Vagina (tissue), 2 donors: ENCODE measurements around the gene ITGA11. TPM values are rescaled to one million over a fixed set of nuclear protein-coding genes. Genes with fewer than 3 reads are reported as not detected.

Source experiments
- DNase-seq, 2 donors: peaks; one replicate each; pipeline ENCODE4 v3.0.0-alpha.2; 2017; ENCODE audit errors: extremely low spot score in 2 of 2
- H3K27ac ChIP-seq: fragments of 200-600 bp; sonication (generic); one replicate; pipeline ENCODE4 v1.5.1; 2019
- H3K27me3 ChIP-seq: fragments of 200-600 bp; sonication (generic); one replicate; pipeline ENCODE4 v1.5.1; 2019
- H3K36me3 ChIP-seq, 2 donors: fragments of 200-600 bp; sonication (generic); one replicate each; pipeline ENCODE4 v1.5.1; 2017 to 2019
- H3K4me1 ChIP-seq: fragments of 200-600 bp; sonication (generic); one replicate; pipeline ENCODE4 v1.5.1; 2019
- H3K4me3 ChIP-seq, 2 donors: fragments of 200-600 bp; sonication (generic); 1 replicate in 1 of 2; 2 replicates in 1 of 2; pipeline ENCODE4 v1.5.1; 2016 to 2019
- H3K9me3 ChIP-seq: fragments of 200-600 bp; sonication (generic); one replicate; pipeline ENCODE4 v1.5.1; 2019
- POLR2A ChIP-seq, 2 donors: fragments of 450-650 bp; IDR thresholded peaks; one replicate each; pipeline ENCODE4 v1.6.1; 2017; ENCODE audit warnings: antibody characterized with exemption in 2 of 2, mild to moderate bottlenecking in 2 of 2, moderate library complexity in 2 of 2
- POLR2AphosphoS5 ChIP-seq, 2 donors: sonication (generic); formaldehyde crosslinking; IDR thresholded peaks; one replicate each; pipeline ENCODE4 v1.9.0; 2017; ENCODE audit warnings: antibody characterized with exemption in 2 of 2, mild to moderate bottlenecking in 2 of 2, low read depth in 1 of 2; ENCODE audit not compliant: insufficient read depth in 1 of 2
- intact Hi-C: fragments of 100-400 bp; cut with DNase I; formaldehyde crosslinking; loops from one replicate; pipeline ENCODE4 v1.15.1; 2023
- total RNA-seq: library from RNA; depleted of rRNA; stranded (reverse); fragments of >200 nt; gene quantifications from one replicate; pipeline ENCODE4 v1.2.3, GENCODE V29; 2016
- TF ChIP-seq, protein P1 (sequence below), 3 experiments: fragments of 450-650 bp in 2 of 3; fragments of 200-600 bp in 1 of 3; sonication (generic) in 1 of 3; IDR thresholded peaks; one replicate each; pipeline ENCODE4 v1.5.1; 2017 to 2019; ENCODE audit warnings: antibody characterized with exemption in 3 of 3, mild to moderate bottlenecking in 2 of 3, moderate library complexity in 2 of 3

ITGA11 gene
- total RNA-seq, 1 donor from 2014 or later, result 15.5 TPM

DNA sequence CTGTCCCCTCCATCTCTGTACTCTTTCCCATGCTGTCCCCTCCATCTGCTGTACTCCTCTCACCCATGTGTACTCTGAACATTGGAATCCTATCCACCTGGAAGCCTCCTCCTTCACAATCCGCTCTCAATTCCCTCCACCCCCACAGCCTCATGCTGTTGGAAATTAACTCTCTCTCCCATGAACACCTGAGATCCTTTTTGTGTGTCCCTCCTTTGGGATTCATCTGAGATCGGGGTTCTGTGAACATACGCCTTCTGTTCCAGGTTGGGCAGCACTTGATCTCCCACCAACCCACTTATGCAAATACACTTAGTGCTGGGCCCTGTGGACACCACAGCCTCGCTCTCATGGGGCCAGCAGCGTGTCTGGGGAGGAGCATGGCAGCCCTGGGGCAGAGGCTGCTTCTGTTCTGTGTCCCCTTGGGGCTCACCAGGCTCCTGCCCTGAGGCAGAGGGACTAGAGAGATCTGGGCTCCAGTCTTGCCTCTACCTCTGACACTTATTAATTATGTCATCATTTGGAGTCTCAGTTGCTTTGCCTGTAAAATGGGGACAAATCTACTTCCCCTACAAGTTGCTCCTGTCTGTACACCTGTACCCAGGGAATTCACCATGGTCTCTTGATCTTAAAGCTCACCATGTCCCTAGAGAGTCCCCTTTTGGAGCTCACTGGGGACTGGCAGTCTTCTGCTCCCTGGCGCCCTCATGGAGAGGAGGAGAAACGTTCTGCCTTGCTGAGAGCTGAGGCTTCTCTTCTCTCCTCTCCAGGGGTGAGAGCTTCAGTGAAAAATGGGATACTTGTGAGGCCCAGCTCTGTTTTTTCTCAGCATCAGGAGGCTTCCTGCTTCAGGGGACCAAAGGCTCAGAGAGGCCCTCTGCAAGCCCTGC is 42.7 kb downstream of the ITGA11 start:
- Histone ChIP-seq H3K27ac (no peak overlapping the region), H3K36me3 (no peaks in the 10 kb centered on the region), H3K9me3 (no peaks in the 10 kb centered on the region), H3K27me3 (no peaks in the 10 kb centered on the region), H3K4me3 (no peak overlapping the region), H3K4me1 (peaks cover 16% of the 10 kb centered on the region)
- TF ChIP-seq POLR2AphosphoS5 (IDR thresholded peaks at IDR 0.05; ENCODE audit: insufficient read depth in 1 of 2, low read depth in 1 of 2) (no peak), POLR2A (IDR thresholded peaks at IDR 0.05) (no peak)
- TF ChIP-seq, protein P1, sequence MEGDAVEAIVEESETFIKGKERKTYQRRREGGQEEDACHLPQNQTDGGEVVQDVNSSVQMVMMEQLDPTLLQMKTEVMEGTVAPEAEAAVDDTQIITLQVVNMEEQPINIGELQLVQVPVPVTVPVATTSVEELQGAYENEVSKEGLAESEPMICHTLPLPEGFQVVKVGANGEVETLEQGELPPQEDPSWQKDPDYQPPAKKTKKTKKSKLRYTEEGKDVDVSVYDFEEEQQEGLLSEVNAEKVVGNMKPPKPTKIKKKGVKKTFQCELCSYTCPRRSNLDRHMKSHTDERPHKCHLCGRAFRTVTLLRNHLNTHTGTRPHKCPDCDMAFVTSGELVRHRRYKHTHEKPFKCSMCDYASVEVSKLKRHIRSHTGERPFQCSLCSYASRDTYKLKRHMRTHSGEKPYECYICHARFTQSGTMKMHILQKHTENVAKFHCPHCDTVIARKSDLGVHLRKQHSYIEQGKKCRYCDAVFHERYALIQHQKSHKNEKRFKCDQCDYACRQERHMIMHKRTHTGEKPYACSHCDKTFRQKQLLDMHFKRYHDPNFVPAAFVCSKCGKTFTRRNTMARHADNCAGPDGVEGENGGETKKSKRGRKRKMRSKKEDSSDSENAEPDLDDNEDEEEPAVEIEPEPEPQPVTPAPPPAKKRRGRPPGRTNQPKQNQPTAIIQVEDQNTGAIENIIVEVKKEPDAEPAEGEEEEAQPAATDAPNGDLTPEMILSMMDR (IDR thresholded peaks at IDR 0.05), result no peak
- peak in 1 of 2 donors; percentile 64 for DNase-seq
- intact Hi-C loops, result no loop called here

- H3K4me3 ChIP-seq, result no peak overlapping the region
- TF ChIP-seq POLR2AphosphoS5 (IDR thresholded peaks at IDR 0.05; ENCODE audit: insufficient read depth in 1 of 2, low read depth in 1 of 2), result no peak
- TF ChIP-seq, protein P1 (IDR thresholded peaks at IDR 0.05), result no peak
- intact Hi-C loops, result no loop called here
- H3K27me3 ChIP-seq, result no peaks in the 10 kb centered on the region
- no peaks in the 10 kb centered on the region for H3K36me3 ChIP-seq
- H3K4me1 ChIP-seq, result peaks cover 30% of the 10 kb centered on the region
- DNase-seq, result peak; percentile 67 to 78
- no peaks in the 10 kb centered on the region for H3K9me3 ChIP-seq
- no peak overlapping the region for H3K27ac ChIP-seq
These were observed 44.4 kb downstream of the ITGA11 start for GRCh38 chr15:68387381-68388143.

- TF ChIP-seq POLR2A (IDR thresholded peaks at IDR 0.05) (no peak), POLR2AphosphoS5 (IDR thresholded peaks at IDR 0.05; ENCODE audit: insufficient read depth in 1 of 2, low read depth in 1 of 2) (no peak)
- TF ChIP-seq, protein P1 (IDR thresholded peaks at IDR 0.05), result no peak
- Histone ChIP-seq H3K9me3 (no peaks in the 10 kb centered on the region), H3K27me3 (no peaks in the 10 kb centered on the region), H3K27ac (no peak overlapping the region), H3K36me3 (no peaks in the 10 kb centered on the region), H3K4me1 (peaks cover 30% of the 10 kb centered on the region), H3K4me3 (no peak overlapping the region)
- intact Hi-C loops, result no loop called here
- DNase-seq, result peak in 1 of 2 donors; percentile 55
These were observed 45.2 kb downstream of the ITGA11 start for GRCh38 chr15:68386587-68387288.

GRCh38 chr15:68385671-68386586 is 46.0 kb downstream of the ITGA11 start:
- H3K9me3 ChIP-seq, result no peaks in the 10 kb centered on the region
- H3K27ac ChIP-seq, result peak overlapping the region; percentile 78
- H3K4me3 ChIP-seq, result no peak overlapping the region
- peak; percentile 76 to 87 for DNase-seq
- TF ChIP-seq POLR2AphosphoS5 (IDR thresholded peaks at IDR 0.05; ENCODE audit: insufficient read depth in 1 of 2, low read depth in 1 of 2) (no peak), POLR2A (IDR thresholded peaks at IDR 0.05) (no peak)
- TF ChIP-seq, protein P1 (IDR thresholded peaks at IDR 0.05), result no peak
- peaks cover 30% of the 10 kb centered on the region for H3K4me1 ChIP-seq
- intact Hi-C loops, result no loop called here
- H3K27me3 ChIP-seq, result no peaks in the 10 kb centered on the region
- no peaks in the 10 kb centered on the region for H3K36me3 ChIP-seq
